GM19023 (cell line): ENCODE data around the gene GPER1.
"Not testable (repeated sequence)": the region's sequence is repeated elsewhere in the genome, so short reads cannot be mapped to it uniquely, and the experiment has no call there.

ENCODE experiments used
- ATAC-seq: cut with Tn5 transposase; IDR thresholded peaks from one replicate; pipeline ENCODE4 v1.9.1; 2021; ENCODE audit warnings: mild to moderate bottlenecking, moderate library complexity; ENCODE audit not compliant: unreplicated experiment

The GPER1 gene

GRCh38 chr7:1140476-1141104 is 52.7 kb downstream of the GPER1 start:
- no peak for ATAC-seq

GRCh38 chr7:1141651-1142050 is 53.7 kb downstream of the GPER1 start:
- ATAC-seq: no peak

GRCh38 chr7:1142051-1142635 is 54.2 kb downstream of the GPER1 start:
- no peak for ATAC-seq

- not testable (repeated sequence) for ATAC-seq
Observed at GRCh38 chr7:1143031-1143430, 55.1 kb downstream of the GPER1 start.
